ENCODE data around the gene BAG1. TPM values are rescaled to one million over a fixed set of nuclear protein-coding genes. Genes with fewer than 3 reads are reported as not detected.

The BAG1 gene
- total RNA-seq, 1 donor from 2014 or later = 43.3 TPM

- no peaks in the 10 kb centered on the region for H3K9me3 Mint-ChIP-seq (ENCODE audit: unreplicated experiment)
- Histone ChIP-seq H3K4me1 (ENCODE audit: insufficient read depth, low read length) (peaks cover 14% of the 10 kb centered on the region), H3K4me2 (ENCODE audit: low read length) (no peak overlapping the region), H3K27me3 (ENCODE audit: insufficient read depth, low read length) (no peaks in the 10 kb centered on the region), H4K20me1 (ENCODE audit: insufficient read depth, low read length) (peaks cover 6% of the 10 kb centered on the region), H2AFZ (ENCODE audit: low read depth, low read length) (no peak overlapping the region), H3K9ac (ENCODE audit: low read length) (no peak overlapping the region), H3K27ac (ENCODE audit: low read depth, low read length) (no peak overlapping the region), H3K79me2 (ENCODE audit: insufficient read depth, low read length) (peaks cover 29% of the 10 kb centered on the region), H3K9me3 (ENCODE audit: insufficient read depth, low read depth, low read length) (no peaks in the 10 kb centered on the region), H3K36me3 (ENCODE audit: insufficient read depth, low read length) (peaks cover 42% of the 10 kb centered on the region), H3K4me3 (ENCODE audit: insufficient read depth, low read depth, low read length) (no peak overlapping the region)
- H3K27me3 Mint-ChIP-seq (ENCODE audit: low read depth, unreplicated experiment) = no peaks in the 10 kb centered on the region
- H3K36me3 Mint-ChIP-seq (ENCODE audit: low read depth, unreplicated experiment) = peaks cover 9% of the 10 kb centered on the region
- H3K4me1 Mint-ChIP-seq (ENCODE audit: low read depth, unreplicated experiment) = peaks cover 19% of the 10 kb centered on the region
- no peak for TF ChIP-seq EZH2 (IDR thresholded peaks at IDR 0.05; ENCODE audit: insufficient read depth, low read length)
- DNase-seq (ENCODE audit: low read depth) (no peak), FAIRE-seq (no peak)
- H3K4me3 Mint-ChIP-seq (ENCODE audit: unreplicated experiment) = no peak overlapping the region
- no peak overlapping the region for H3K27ac Mint-ChIP-seq (ENCODE audit: unreplicated experiment)
Observed at GRCh38 chr9:33270146-33270545, 5.6 kb upstream of the BAG1 start.

- H3K36me3 ChIP-seq (ENCODE audit: insufficient read depth, low read length) = peaks cover 30% of the 10 kb centered on the region
- H3K9me3 ChIP-seq (ENCODE audit: insufficient read depth, low read depth, low read length) = no peaks in the 10 kb centered on the region
- no peak overlapping the region for H3K4me2 ChIP-seq (ENCODE audit: low read length)
- no peak overlapping the region for H2AFZ ChIP-seq (ENCODE audit: low read depth, low read length)
- peaks cover 49% of the 10 kb centered on the region for H3K79me2 ChIP-seq (ENCODE audit: insufficient read depth, low read length)
- DNase-seq (ENCODE audit: low read depth) (no peak), FAIRE-seq (no peak)
- H4K20me1 ChIP-seq (ENCODE audit: insufficient read depth, low read length) = peaks cover 12% of the 10 kb centered on the region
- Mint-ChIP-seq H3K27me3 (ENCODE audit: low read depth, unreplicated experiment) (no peaks in the 10 kb centered on the region), H3K27ac (ENCODE audit: unreplicated experiment) (no peak overlapping the region), H3K4me3 (ENCODE audit: unreplicated experiment) (peak overlapping the region; percentile 90), H3K36me3 (ENCODE audit: low read depth, unreplicated experiment) (peaks cover 11% of the 10 kb centered on the region), H3K4me1 (ENCODE audit: low read depth, unreplicated experiment) (peaks cover 19% of the 10 kb centered on the region), H3K9me3 (ENCODE audit: unreplicated experiment) (no peaks in the 10 kb centered on the region)
- H3K27me3 ChIP-seq (ENCODE audit: insufficient read depth, low read length) = no peaks in the 10 kb centered on the region
- no peak for TF ChIP-seq CTCF (IDR thresholded peaks at IDR 0.05; ENCODE audit: insufficient read depth, low read depth, low read length)
- no peak for TF ChIP-seq EZH2 (IDR thresholded peaks at IDR 0.05; ENCODE audit: insufficient read depth, low read length)
- no peak overlapping the region for H3K4me3 ChIP-seq (ENCODE audit: insufficient read depth, low read depth, low read length)
- H3K27ac ChIP-seq (ENCODE audit: low read depth, low read length) = no peak overlapping the region
- no peak overlapping the region for H3K9ac ChIP-seq (ENCODE audit: low read length)
- peaks cover 16% of the 10 kb centered on the region for H3K4me1 ChIP-seq (ENCODE audit: insufficient read depth, low read length)
Observed at GRCh38 chr9:33267151-33267767, 2.8 kb upstream of the BAG1 start.

GRCh38 chr9:33265211-33265865, 830 bp upstream of the BAG1 start:
- H3K36me3 Mint-ChIP-seq (ENCODE audit: low read depth, unreplicated experiment) = peaks cover 11% of the 10 kb centered on the region
- Histone ChIP-seq H4K20me1 (ENCODE audit: insufficient read depth, low read length) (peaks cover 12% of the 10 kb centered on the region), H3K27me3 (ENCODE audit: insufficient read depth, low read length) (no peaks in the 10 kb centered on the region), H3K4me2 (ENCODE audit: low read length) (peak overlapping the region; percentile 99), H3K4me1 (ENCODE audit: insufficient read depth, low read length) (peaks cover 16% of the 10 kb centered on the region), H2AFZ (ENCODE audit: low read depth, low read length) (peak overlapping the region; percentile 43), H3K9me3 (ENCODE audit: insufficient read depth, low read depth, low read length) (no peaks in the 10 kb centered on the region), H3K4me3 (ENCODE audit: insufficient read depth, low read depth, low read length) (peak overlapping the region; percentile 81), H3K9ac (ENCODE audit: low read length) (peak overlapping the region; percentile 97), H3K27ac (ENCODE audit: low read depth, low read length) (peak overlapping the region; percentile 74), H3K36me3 (ENCODE audit: insufficient read depth, low read length) (peaks cover 29% of the 10 kb centered on the region), H3K79me2 (ENCODE audit: insufficient read depth, low read length) (peaks cover 55% of the 10 kb centered on the region)
- peak overlapping the region; percentile 90 for H3K4me3 Mint-ChIP-seq (ENCODE audit: unreplicated experiment)
- FAIRE-seq = no peak
- H3K9me3 Mint-ChIP-seq (ENCODE audit: unreplicated experiment) = no peaks in the 10 kb centered on the region
- H3K27ac Mint-ChIP-seq (ENCODE audit: unreplicated experiment) = peak overlapping the region; percentile 93
- H3K4me1 Mint-ChIP-seq (ENCODE audit: low read depth, unreplicated experiment) = peaks cover 19% of the 10 kb centered on the region
- no peak for DNase-seq (ENCODE audit: low read depth)
- TF ChIP-seq EZH2 (IDR thresholded peaks at IDR 0.05; ENCODE audit: insufficient read depth, low read length) (no peak), CTCF (IDR thresholded peaks at IDR 0.05; ENCODE audit: insufficient read depth, low read depth, low read length) (no peak)
- H3K27me3 Mint-ChIP-seq (ENCODE audit: low read depth, unreplicated experiment) = no peaks in the 10 kb centered on the region

Measured in astrocyte (in vitro differentiated cells and primary cell).